Brain microvascular endothelial cell (primary cell): Measurements from ENCODE around the gene CSAD.
A peak's percentile ranks its signal among the peaks of the same experiment; 100 is the strongest.

Experiments
- DNase-seq: peaks from one replicate; pipeline ENCODE4 v3.0.0-alpha.2; 2020
- H3K27ac ChIP-seq: fragments of 250-450 bp; sonication (Bioruptor Pico); 2 replicates; pipeline ENCODE4 v1.5.1; 2020; ENCODE audit warnings: mild to moderate bottlenecking, moderate library complexity
- H3K27me3 ChIP-seq: fragments of 250-450 bp; sonication (Bioruptor Pico); replicated peaks from 2 replicates; pipeline ENCODE4 v1.5.1; 2020; ENCODE audit warnings: mild to moderate bottlenecking
- H3K36me3 ChIP-seq: fragments of 250-450 bp; sonication (Bioruptor Pico); replicated peaks from 2 replicates; pipeline ENCODE4 v1.5.1; 2020; ENCODE audit warnings: mild to moderate bottlenecking
- H3K4me3 ChIP-seq: 2 replicates; pipeline ENCODE4 v1.5.1; 2011; ENCODE audit warnings: low read depth, mild to moderate bottlenecking, control low read depth, low read length, moderate library complexity
- CTCF ChIP-seq: IDR thresholded peaks from 2 replicates; pipeline ENCODE4 v1.5.1; 2011; ENCODE audit warnings: low read depth, mild to moderate bottlenecking, moderate library complexity, low read length, control low read depth, inconsistent platforms; ENCODE audit errors: missing control alignments
- in situ Hi-C: cut with HindIII; loops from 2 replicates; pipeline ENCODE4 v1.10.0; 2017; ENCODE audit warnings: low sequenced_read_pairs, low pct_ligation_motif_present

Gene CSAD

DNA sequence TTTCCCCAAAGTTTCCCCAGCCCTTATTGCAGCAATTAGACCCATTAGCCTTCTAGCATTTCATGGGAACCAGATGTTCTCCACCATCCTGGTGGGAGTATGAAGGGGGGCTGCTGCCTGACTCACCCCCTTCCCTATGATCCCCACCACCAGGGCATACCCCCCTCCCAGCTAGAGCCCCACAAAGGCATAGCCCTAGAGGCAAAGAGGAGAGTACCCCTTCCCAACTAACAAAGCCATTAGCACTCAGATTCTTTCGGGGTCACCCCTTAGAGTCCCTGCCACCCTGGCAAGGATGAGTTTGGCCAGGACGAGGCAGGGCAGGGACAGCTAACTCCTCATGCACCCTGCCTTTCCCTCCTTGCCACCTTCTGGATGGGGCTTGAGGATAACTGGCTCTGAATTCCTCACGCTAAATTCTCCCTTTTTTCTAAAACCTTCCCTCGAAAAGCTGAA lies 42.1 kb upstream of the CSAD start:
- no peak overlapping the region for H3K27ac ChIP-seq
- in situ Hi-C loops, result no loop called here
- no peaks in the 10 kb centered on the region for H3K27me3 ChIP-seq
- no peak overlapping the region for H3K4me3 ChIP-seq
- no peaks in the 10 kb centered on the region for H3K36me3 ChIP-seq
- TF ChIP-seq CTCF, result no peak
- DNase-seq, result no peak

DNA sequence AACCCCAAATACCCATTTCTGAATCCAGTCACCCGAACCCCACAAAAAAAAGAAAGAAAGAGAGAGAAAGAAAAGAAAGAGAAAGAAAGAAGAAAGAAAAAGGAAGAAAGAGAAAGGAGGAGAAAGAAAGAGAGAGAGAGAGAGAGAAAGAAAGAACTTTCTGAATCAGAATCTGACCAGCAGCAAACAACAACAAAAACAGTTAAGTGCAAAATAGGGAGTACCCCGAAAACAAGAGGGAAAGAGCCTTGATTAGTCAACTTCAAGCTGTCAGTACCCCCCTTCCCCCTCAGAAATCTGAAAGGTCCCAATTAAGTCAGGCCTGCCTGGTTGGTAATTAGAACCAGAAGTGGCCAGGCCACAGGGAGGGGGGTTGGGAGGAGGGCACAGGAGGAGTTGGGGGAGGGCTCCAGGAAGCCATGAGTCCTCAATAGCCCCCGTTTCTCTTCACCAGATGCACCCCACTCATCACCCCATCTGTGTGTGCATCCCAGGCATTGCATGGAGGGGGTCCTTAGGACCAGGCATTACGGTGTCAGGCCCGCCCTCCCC lies 41.5 kb upstream of the CSAD start:
- in situ Hi-C loops, result no loop called here
- Histone ChIP-seq H3K4me3 (peak overlapping the region; percentile 40), H3K27me3 (no peaks in the 10 kb centered on the region), H3K36me3 (no peaks in the 10 kb centered on the region), H3K27ac (peak overlapping the region; percentile 99)
- no peak for TF ChIP-seq CTCF
- no peak for DNase-seq

GRCh38 chr12:53221203-53222080 lies 40.7 kb upstream of the CSAD start:
- H3K27me3 ChIP-seq, result no peaks in the 10 kb centered on the region
- in situ Hi-C loops, result no loop called here
- peak overlapping the region; percentile 55 for H3K4me3 ChIP-seq
- peak overlapping the region; percentile 99 for H3K27ac ChIP-seq
- TF ChIP-seq CTCF, result no peak
- H3K36me3 ChIP-seq, result no peaks in the 10 kb centered on the region
- peak; percentile 29 for DNase-seq

GRCh38 chr12:53220694-53221202 lies 40.0 kb upstream of the CSAD start:
- Histone ChIP-seq H3K27ac (peak overlapping the region; percentile 99), H3K36me3 (no peaks in the 10 kb centered on the region), H3K27me3 (no peaks in the 10 kb centered on the region), H3K4me3 (peak overlapping the region; percentile 85)
- DNase-seq, result peak; percentile 93
- no peak for TF ChIP-seq CTCF
- in situ Hi-C loops, result no loop called here

- Histone ChIP-seq H3K27ac (peak overlapping the region; percentile 71), H3K4me3 (peak overlapping the region; percentile 85), H3K36me3 (peaks cover 1% of the 10 kb centered on the region), H3K27me3 (no peaks in the 10 kb centered on the region)
- DNase-seq, result peak; percentile 85
- no peak for TF ChIP-seq CTCF
- in situ Hi-C loops, result no loop called here
These were observed 39.4 kb upstream of the CSAD start for GRCh38 chr12:53219956-53220693.
